ENCODE results near the gene MIB1.

- TF ChIP-seq CTCF (IDR thresholded peaks at IDR 0.05) (no peak), POLR2A (IDR thresholded peaks at IDR 0.05) (no peak)
These were observed 69.1 kb downstream of the MIB1 start for GRCh38 chr18:21809725-21810124.
